ENCODE measurements around the gene RGS4. TPM values are rescaled to one million over a fixed set of nuclear protein-coding genes. Genes with fewer than 3 reads are reported as not detected.
A peak's percentile ranks its signal among the peaks of the same experiment; 100 is the strongest.

RGS4 gene
- total RNA-seq, 1 experiment from 2014 or later, result 1.0 TPM

DNA sequence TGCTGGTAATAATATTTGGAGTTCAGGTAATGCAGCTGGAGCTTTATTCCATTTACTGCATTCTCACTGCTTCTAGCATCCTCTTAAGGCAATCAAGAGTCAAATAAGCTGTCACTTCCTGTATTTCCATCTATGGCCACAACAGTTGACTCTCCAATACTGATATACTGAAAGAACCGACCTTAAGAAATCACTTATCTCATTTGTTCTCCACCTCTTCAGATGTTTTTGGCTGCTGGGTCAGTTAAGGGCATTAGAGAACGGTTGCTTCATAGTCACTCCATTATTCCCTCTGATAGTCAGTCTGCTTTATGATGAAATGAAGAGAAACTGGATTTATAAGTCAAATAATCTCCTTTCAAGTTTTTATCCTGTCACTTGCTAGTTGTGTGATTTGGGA lies 14.2 kb upstream of the RGS4 start:
- no peaks in the 10 kb centered on the region for H3K36me3 ChIP-seq (replicated peaks; ENCODE audit: control insufficient read depth, insufficient read depth, low read length)
- no peak for DNase-seq
- H3K4me3 ChIP-seq (ENCODE audit: insufficient read depth, low read depth, low read length), result no peak overlapping the region
- H3K27me3 ChIP-seq (ENCODE audit: control insufficient read depth, insufficient read depth, low read length), result no peaks in the 10 kb centered on the region

DNA sequence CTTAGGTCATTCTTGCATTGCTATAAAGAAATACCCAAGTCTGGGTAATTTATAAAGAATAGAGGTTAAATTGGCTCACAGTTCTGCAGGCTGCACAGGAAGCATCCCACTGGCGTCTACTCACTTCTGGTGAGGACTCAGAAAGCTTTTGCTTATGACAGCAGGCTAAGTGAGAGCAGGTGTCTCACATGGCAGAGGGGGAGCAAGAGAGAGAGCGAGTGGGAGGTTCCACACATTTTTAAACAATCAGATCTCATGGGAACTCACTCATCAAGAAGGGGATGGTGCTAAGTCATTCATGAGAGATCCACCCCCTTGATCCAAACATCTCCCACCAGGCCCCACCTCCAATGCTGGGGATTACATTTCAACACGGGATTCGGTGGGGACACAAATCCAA lies 13.6 kb upstream of the RGS4 start:
- no peaks in the 10 kb centered on the region for H3K27me3 ChIP-seq (ENCODE audit: control insufficient read depth, insufficient read depth, low read length)
- no peak overlapping the region for H3K4me3 ChIP-seq (ENCODE audit: insufficient read depth, low read depth, low read length)
- no peaks in the 10 kb centered on the region for H3K36me3 ChIP-seq (replicated peaks; ENCODE audit: control insufficient read depth, insufficient read depth, low read length)
- no peak for DNase-seq

DNA sequence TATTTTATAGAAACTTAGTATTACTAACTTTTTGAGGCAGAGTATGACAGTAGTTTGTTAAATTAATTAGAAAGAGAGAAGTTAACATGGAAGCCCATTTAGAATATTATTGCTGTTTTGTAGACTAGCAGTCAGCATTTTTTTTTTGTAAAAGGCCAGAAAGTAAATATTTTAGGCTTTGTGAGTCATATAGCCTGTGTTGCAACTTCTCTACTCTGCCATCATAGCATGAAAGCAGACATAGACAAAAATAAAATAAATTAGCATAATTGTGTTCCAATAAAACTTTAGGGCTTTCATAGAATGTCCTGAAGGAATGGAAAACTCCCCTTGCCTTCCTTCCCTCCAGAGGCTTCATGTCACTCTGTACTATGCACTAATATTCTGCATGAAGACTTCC lies 12.3 kb upstream of the RGS4 start:
- Histone ChIP-seq H3K27me3 (ENCODE audit: control insufficient read depth, insufficient read depth, low read length) (no peaks in the 10 kb centered on the region), H3K36me3 (replicated peaks; ENCODE audit: control insufficient read depth, insufficient read depth, low read length) (no peaks in the 10 kb centered on the region), H3K4me3 (ENCODE audit: insufficient read depth, low read depth, low read length) (no peak overlapping the region)
- DNase-seq, result no peak

DNA sequence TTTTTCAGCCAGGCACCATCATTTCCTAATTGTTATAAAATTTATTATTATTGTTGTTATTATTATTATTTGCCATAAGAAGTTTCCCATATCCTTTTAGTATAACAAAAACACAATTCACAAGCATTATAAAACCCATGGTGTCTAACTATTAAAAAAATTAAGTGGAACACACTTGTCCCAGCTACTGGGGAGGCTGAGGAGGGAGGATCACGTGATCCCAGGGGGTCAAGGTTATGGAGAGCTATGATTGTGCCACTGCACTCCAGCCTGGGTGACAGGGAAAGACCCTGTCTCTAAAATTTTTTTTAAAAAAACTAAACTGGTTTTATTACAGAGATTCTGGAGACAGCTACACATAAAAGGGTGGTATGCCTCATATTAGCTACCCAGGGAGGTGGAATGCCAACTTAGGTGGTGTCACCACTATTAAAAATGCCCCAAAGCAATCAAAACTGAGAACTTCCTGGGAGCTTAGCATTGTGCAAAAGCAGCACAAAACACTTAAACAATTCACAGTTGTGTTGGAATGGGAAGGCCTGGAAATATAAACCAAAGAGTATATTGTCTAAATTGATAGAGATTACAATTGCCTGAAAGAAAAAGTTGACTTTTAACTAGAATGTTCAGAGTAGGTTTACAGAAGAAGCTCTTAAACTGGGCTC lies 8.7 kb upstream of the RGS4 start:
- DNase-seq, result no peak
- no peaks in the 10 kb centered on the region for H3K36me3 ChIP-seq (replicated peaks; ENCODE audit: control insufficient read depth, insufficient read depth, low read length)

DNA sequence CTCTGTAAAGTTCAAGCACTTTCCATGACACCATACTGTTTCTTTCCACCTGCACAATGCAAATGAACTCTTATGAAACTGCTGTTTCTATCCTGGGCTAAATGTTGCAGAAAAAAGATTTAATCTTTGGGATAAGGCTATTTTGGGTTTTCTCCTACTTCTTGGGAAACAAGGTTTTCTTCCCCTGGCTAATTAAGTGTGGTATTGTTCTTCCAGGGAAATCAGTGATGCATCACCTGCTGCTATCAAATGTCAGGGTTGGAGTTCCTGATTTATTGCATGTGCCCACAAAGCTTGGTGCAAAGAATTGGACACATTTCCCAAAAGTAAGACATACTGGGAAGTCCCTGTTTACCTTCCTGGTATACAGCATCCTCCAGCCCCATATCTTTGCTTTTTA lies 6.0 kb upstream of the RGS4 start:
- no peak for DNase-seq
- no peak overlapping the region for H3K4me3 ChIP-seq (ENCODE audit: insufficient read depth, low read depth, low read length)
- no peaks in the 10 kb centered on the region; the same call in 1 of the 2 replicates for H3K27me3 ChIP-seq (ENCODE audit: control insufficient read depth, insufficient read depth, low read length)
- no peaks in the 10 kb centered on the region for H3K36me3 ChIP-seq (replicated peaks; ENCODE audit: control insufficient read depth, insufficient read depth, low read length)

More for the DNA sequence above, 8.7 kb upstream of the RGS4 start:
- Histone ChIP-seq H3K4me3 (ENCODE audit: insufficient read depth, low read depth, low read length) (no peak overlapping the region), H3K27me3 (ENCODE audit: control insufficient read depth, insufficient read depth, low read length) (no peaks in the 10 kb centered on the region; the same call in 1 of the 2 replicates)

DNA sequence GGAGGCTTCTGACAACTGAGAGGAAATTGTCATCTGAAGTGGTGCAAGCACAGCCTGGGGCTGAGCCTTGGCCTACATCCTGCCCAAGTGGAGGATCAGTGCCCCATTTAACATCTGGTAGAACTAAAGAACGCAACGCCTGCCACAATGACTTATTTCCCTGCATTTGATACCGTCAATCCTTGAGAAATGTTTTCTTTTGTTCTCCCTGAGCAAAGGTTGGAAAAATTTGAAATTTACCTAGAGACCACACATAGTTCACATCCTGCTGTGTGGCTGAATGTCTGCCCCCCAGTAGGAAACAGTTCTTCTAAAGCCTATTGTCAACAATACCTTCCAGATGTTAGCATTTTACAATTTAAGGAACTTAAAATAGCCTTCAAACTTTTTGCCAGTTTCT lies 5.6 kb upstream of the RGS4 start:
- H3K36me3 ChIP-seq (replicated peaks; ENCODE audit: control insufficient read depth, insufficient read depth, low read length), result no peaks in the 10 kb centered on the region
- DNase-seq, result no peak
- no peaks in the 10 kb centered on the region; the same call in 1 of the 2 replicates for H3K27me3 ChIP-seq (ENCODE audit: control insufficient read depth, insufficient read depth, low read length)
- no peak overlapping the region for H3K4me3 ChIP-seq (ENCODE audit: insufficient read depth, low read depth, low read length)

DNA sequence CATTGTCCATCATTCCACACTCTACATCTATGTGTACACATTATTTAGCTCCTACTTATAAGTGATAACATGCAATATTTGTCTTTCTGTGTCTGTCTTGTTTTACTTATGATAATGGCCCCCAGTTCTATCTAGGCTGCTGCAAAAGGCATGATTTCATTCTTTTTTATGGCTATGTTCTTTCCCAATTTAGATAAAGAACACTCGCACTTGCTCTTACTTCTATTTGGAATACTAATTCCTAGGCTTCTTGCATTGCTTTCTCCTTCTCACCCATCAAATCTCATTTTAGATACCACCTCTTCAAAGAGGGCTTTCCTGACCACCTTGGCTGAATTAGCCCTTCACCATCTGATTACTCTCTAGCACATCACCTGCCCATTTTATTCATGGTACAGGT lies 3.0 kb upstream of the RGS4 start:
- no peak for DNase-seq
- Histone ChIP-seq H3K27me3 (ENCODE audit: control insufficient read depth, insufficient read depth, low read length) (no peaks in the 10 kb centered on the region; the same call in 1 of the 2 replicates), H3K36me3 (replicated peaks; ENCODE audit: control insufficient read depth, insufficient read depth, low read length) (no peaks in the 10 kb centered on the region), H3K4me3 (ENCODE audit: insufficient read depth, low read depth, low read length) (no peak overlapping the region)

DNA sequence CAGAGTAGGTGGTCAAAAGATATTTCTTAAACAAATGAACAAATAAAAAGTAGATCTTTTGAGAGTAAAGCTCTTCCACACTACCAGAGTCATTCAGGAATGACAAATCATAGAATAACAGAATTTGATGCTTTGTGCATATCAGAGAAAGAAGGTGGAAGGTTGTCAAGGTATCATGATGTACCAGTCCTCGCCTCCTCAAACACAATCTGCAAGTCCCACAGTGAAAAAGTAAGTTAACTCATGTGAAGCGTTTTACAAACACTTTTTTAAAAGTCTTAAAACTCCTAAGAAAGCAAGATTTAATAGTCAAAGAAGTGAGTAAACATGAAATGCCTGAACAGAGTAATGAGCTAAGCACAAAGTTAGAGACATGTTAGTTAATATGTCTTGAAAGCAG lies 2.5 kb upstream of the RGS4 start:
- H3K4me3 ChIP-seq (ENCODE audit: insufficient read depth, low read depth, low read length), result no peak overlapping the region
- no peaks in the 10 kb centered on the region; the same call in 1 of the 2 replicates for H3K27me3 ChIP-seq (ENCODE audit: control insufficient read depth, insufficient read depth, low read length)
- no peaks in the 10 kb centered on the region for H3K36me3 ChIP-seq (replicated peaks; ENCODE audit: control insufficient read depth, insufficient read depth, low read length)
- no peak for DNase-seq

DNA sequence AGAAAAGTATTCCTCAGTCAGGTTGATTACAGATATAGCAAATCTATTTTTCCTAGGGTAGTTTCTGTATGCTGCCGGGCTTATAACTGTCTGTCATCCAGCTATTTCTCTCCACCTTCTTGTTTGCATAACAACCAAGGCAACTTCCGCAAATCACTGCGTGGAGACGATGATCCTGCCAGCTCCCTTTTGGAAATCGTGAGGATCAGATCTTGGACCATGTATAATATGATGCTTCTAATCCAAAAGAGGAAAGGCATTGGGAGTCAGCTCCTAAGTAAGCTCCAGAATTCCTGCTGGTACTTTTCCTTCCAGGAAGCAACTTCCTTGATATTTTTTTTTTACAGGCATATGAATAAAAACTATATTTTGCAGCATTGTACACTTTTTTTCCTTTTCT lies 445 bp upstream of the RGS4 start:
- Histone ChIP-seq H3K36me3 (replicated peaks; ENCODE audit: control insufficient read depth, insufficient read depth, low read length) (no peaks in the 10 kb centered on the region), H3K27me3 (ENCODE audit: control insufficient read depth, insufficient read depth, low read length) (no peaks in the 10 kb centered on the region; the same call in 1 of the 2 replicates), H3K4me3 (ENCODE audit: insufficient read depth, low read depth, low read length) (no peak overlapping the region)
- DNase-seq, result no peak

DNA sequence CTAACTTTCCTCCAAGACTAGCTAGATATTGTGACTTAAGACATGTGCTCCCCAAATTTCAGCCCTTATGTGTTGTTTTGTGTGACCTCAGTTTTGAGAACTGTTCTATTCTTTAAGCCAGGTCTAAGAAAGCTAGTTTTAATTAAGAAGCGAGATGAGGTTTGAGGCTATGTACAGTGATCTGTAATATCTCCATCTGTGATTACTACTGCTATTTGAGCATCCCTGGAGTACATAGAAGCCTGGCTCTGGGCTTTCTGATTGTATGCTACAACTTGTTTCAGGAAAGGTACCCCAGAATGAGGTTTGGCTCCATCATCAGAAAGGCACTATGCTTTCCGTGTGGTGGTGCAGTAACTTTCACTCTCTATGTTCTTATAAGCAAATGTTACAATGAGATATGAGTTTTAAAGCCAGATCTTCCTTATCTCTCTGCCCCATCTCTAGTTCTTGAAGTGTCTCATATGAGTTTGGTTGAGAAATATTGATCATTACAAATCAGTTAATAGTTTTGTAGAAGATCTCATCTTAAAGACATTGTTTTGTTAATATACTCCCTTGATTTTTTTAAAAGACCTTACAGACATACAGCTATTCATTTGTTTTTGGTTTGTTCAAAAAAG lies 605 bp downstream of the RGS4 start:
- no peak overlapping the region for H3K4me3 ChIP-seq (ENCODE audit: insufficient read depth, low read depth, low read length)
- H3K27me3 ChIP-seq (ENCODE audit: control insufficient read depth, insufficient read depth, low read length), result no peaks in the 10 kb centered on the region; the same call in 1 of the 2 replicates
- H3K36me3 ChIP-seq (replicated peaks; ENCODE audit: control insufficient read depth, insufficient read depth, low read length), result no peaks in the 10 kb centered on the region
- no peak for DNase-seq

DNA sequence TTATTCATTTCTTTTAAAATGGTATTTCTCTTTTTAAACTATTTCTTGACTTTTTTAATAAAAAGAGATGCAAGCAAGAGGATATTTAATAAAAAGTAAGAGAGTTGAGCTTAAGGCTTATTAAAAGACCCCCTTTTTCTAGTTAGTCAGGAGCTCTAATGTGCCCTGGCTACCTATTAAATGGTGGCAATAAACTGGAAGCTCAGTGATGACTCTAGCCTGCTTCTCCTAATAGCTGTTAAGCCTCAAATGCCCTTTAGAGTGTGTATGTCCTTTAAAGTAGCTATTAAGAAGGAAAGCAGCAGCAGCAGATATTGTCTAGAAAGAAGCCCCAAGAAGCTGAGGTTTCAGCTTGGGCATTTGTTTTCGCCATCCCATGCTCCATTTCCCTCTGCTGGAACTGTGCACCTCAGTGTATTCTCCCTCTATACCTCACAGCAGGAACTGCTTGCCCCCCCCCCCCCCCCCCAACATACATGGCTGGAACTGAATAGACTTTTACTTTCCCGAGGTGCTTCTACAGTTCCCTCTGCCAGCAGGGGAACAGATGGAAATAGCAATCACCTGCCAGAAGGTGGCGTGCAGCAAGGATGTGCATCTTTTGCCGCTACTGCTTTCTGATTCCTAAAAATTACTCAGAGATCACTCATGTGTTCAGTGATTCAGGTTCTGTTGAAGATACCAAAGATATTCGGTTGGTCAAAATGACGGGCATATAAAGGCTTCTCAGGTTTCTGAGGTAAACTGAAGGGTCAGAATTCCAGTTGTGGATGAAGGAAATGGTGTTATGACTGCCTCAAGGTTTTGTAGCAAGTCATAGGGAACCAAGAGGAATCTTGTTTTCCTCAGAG lies 2.5 kb downstream of the RGS4 start:
- Histone ChIP-seq H3K27me3 (ENCODE audit: control insufficient read depth, insufficient read depth, low read length) (no peaks in the 10 kb centered on the region), H3K4me3 (ENCODE audit: insufficient read depth, low read depth, low read length) (no peak overlapping the region), H3K36me3 (replicated peaks; ENCODE audit: control insufficient read depth, insufficient read depth, low read length) (no peaks in the 10 kb centered on the region)
- DNase-seq, result peak; percentile 36

DNA sequence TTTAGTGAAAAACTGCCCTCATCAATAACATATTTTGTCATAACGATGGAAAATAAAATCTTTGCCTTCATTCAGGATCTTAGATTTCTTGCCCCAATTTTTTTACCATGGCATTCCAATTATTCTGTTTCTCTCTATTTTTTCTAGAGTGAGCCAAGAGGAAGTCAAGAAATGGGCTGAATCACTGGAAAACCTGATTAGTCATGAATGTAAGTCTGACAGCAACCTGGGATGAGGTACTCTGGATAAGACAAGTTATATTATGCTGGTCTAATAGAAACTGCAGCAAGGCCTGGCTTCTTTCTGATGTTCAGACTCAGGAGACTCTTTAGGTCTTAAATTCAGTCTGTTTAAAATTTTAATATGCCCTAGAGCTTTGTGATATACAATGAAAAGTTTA lies 3.5 kb downstream of the RGS4 start:
- no peaks in the 10 kb centered on the region for H3K27me3 ChIP-seq (ENCODE audit: control insufficient read depth, insufficient read depth, low read length)
- no peak overlapping the region for H3K4me3 ChIP-seq (ENCODE audit: insufficient read depth, low read depth, low read length)
- DNase-seq, result no peak
- H3K36me3 ChIP-seq (replicated peaks; ENCODE audit: control insufficient read depth, insufficient read depth, low read length), result no peaks in the 10 kb centered on the region

DNA sequence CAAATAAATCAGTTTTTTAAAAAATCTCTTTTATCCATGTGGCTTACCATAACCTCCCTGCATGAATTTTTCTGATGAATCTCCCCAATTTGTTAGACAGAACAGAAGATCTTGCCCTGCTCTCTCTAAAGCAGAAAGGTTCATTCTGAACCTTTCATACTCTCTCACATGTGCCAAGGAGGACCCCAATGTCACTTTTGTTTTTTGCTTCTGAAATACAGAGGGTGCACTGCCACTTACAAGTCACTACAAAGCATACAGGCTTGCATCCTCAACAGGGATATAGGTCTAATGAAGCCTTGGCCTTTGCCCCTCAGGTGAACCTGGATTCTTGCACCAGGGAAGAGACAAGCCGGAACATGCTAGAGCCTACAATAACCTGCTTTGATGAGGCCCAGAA lies 4.8 kb downstream of the RGS4 start:
- DNase-seq, result no peak
- H3K27me3 ChIP-seq (ENCODE audit: control insufficient read depth, insufficient read depth, low read length), result no peaks in the 10 kb centered on the region
- no peaks in the 10 kb centered on the region for H3K36me3 ChIP-seq (replicated peaks; ENCODE audit: control insufficient read depth, insufficient read depth, low read length)
- no peak overlapping the region for H3K4me3 ChIP-seq (ENCODE audit: insufficient read depth, low read depth, low read length)

DNA sequence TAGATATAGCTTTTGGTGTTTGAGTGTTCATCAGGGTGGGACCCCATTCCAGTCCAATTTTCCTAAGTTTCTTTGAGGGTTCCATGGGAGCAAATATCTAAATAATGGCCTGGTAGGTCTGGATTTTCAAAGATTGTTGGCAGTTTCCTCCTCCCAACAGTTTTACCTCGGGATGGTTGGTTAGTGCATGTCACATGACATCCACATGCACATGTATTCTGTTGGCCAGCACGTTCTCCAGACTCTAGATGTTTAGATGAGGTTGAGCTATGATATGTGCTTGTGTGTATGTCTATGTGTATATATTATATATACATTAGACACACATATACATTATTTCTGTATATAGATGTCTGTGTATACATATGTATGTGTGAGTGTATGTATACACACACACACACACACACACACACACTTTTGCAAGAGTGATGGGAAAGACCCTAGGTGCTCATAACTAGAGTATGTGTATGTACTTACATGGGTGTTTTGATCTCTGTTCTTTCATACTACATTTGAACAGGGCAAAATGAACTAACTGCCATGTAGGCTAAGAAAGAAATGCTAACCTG lies 5.6 kb downstream of the RGS4 start:
- no peak overlapping the region for H3K4me3 ChIP-seq (ENCODE audit: insufficient read depth, low read depth, low read length)
- no peaks in the 10 kb centered on the region for H3K36me3 ChIP-seq (replicated peaks; ENCODE audit: control insufficient read depth, insufficient read depth, low read length)
- no peaks in the 10 kb centered on the region for H3K27me3 ChIP-seq (ENCODE audit: control insufficient read depth, insufficient read depth, low read length)
- no peak for DNase-seq

DNA sequence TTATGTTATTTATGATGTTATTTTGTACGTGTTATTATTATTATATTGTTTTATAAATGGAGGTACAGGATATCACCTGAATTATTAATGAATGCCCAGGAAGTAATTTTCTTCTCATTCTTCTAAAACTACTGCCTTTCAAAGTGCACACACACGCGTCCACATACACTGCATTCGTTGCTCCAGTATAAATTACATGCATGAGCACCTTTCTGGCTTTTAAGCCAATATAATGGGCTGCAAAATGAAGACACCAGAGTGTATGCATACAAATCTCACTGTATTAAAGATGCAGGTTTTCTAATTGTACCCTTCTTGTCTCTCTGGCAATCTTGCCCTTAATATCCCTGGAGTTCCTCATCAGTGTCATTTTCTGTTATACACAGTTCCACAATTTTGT lies 6.9 kb downstream of the RGS4 start:
- no peak for DNase-seq
- Histone ChIP-seq H3K27me3 (ENCODE audit: control insufficient read depth, insufficient read depth, low read length) (no peaks in the 10 kb centered on the region), H3K36me3 (replicated peaks; ENCODE audit: control insufficient read depth, insufficient read depth, low read length) (no peaks in the 10 kb centered on the region), H3K4me3 (ENCODE audit: insufficient read depth, low read depth, low read length) (no peak overlapping the region)

Measured in H7 (cell line).